ENCODE data around the gene CSNK2A2.

The CSNK2A2 gene

DNA sequence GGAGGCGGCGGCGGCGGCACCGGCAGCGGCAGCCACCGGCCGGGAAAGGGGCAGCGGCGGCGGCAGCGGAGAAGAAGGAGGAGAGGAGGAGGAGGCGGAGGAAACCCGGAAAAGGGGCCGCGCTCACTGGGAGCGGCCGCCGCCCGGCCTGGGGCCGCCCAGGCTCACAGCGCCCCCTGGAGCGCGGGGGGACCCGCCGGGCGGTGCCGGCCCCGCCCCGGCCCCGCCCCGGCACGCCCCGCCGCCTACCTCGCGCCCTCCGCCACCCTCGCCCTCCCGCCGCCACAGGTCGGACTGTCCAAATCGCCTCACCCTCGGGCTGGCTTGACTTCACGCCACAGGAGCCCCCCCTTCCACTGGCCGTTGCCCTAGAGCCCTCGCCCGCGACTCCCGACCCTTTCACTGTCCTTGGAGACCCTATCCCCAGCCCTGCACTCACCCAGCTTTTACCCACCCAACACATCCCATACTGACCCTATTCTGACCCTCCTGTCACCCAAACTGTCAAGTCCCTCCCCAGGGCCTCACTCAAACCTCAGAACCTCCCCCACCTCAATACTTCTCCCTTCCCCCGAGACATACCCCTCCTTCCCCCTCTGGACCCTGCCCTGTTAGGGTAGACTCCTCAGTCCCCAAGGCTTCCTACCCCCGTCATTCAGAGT lies at the start of gene CSNK2A2:
TSS of gene CSNK2A2 (minus strand) at position 85 of the 662 bp plus-strand sequence. CDS start 370 bp downstream, outside the sequence.
- DNase-seq (ENCODE audit: low spot score) = peak; percentile 99

DNA sequence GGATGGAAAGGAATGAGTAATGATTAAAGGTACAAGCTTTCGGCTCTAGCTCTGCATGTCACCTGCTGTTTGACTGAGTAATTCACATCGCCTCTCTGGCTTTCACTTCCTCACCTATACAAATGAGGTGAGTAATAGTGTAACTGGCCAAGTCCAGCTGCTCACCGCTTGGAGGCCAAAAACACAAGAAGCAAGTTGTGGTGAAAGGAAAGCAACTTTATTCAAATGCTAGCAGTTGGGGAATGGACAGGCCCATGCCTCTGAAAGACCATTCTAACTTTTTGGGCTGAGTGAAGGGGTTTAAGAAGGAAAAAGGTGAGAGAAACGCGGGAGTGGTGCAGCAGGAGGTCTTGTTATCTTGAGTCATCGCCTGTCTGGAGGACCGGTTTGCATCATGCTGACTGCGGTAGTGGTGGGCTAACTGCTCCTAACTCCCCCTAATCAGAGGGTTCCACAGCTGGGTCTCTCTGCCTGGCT lies 45.7 kb upstream of the CSNK2A2 start:
- no peak for DNase-seq (ENCODE audit: low spot score)

DNA sequence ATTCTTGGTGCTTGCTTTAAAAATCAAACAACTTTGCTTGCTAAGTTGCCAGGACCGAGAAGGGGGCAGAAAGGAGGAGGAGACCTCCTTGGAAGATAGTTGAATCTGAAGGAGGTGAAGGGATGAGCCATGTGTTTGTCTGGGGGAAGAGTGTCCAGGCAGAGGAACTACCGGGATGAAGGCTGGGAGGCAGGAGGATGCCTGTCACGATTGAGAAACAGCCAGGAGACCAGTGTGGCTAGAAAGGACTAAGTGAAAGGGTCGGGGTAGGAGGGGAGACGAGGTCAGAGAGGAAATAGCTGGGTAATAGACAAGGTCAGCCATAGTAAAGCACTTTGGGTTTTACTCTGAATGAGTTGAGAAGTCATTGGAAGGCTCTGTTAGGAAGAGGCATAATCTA lies 38.9 kb upstream of the CSNK2A2 start:
- DNase-seq (ENCODE audit: low spot score) = no peak

DNA sequence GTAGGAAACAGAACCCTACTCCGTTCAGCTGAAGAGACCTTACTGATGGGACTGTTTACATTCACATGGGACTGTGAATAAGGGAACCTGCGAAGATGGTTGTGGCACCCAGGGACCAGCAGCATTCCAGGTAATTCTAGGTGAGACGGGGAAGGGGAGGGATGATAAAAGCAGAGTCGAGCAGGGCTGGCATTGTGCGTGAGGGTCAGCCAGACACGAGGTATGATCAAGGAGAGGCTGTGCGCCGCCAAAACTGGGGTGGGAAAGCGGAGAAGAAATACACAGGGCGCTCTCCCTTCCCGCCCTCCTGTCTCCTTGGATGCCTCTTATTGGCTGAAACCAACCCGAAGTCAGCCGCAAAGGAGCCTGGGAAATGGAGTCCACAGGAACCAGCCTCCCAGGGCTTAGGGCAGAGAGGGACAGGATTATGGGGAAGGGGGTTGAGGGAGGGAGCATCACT lies 38.4 kb upstream of the CSNK2A2 start:
- DNase-seq (ENCODE audit: low spot score) = peak; percentile 82

DNA sequence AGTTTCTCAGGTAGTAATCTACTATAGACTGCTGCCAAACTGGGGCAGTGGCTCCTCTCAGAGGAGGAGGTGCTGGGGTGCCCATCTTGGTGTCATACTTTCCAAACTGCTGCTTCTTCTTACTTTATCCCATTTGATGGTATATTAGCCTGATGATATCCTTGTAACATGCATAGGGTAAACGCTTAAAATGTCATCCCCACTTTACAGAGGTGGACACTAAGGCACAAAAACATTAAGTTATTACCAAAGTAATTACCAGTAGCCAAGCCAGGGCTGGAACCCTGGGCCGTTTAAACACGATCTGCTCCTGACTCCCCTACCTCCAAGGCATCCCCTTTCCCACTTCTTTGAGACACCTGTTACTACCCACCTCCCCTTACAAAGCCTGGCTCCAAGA lies 37.8 kb upstream of the CSNK2A2 start:
- no peak for DNase-seq (ENCODE audit: low spot score)

DNA sequence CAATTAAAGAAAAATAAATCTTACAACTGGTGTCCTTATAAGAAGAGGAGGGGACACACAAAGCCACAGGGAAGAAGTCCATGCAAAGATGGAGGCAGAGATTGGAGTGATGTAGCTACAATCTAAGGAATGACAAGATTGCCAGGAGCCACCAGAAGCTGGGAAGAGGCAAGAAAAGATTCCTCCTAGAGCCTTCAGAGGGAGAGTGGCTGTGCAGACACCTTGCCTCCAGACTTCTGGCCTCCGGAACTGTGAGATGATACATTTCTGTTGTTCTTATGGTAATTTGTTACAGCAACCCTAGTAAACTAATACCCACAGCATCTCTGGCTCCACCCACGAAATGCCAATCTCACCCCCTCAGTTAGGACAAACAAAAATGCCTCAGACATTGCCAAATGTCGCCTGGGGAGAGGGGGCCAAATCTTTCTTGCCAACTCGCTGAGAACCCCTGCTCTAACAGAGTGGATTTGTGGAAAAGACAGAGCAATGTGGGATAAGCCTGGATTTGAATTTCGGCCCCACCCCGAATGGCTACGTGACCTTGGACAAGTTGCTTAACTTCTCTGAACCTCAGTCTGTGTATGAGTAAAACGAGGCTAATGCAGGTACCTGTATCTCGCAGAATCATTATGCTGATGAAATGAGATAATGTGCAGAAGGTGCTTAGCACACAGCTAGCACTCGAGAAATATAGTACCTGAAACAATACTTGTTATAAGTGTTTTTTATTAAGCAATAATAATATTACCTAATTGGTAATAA lies 37.1 kb upstream of the CSNK2A2 start:
- DNase-seq (ENCODE audit: low spot score) = no peak

DNA sequence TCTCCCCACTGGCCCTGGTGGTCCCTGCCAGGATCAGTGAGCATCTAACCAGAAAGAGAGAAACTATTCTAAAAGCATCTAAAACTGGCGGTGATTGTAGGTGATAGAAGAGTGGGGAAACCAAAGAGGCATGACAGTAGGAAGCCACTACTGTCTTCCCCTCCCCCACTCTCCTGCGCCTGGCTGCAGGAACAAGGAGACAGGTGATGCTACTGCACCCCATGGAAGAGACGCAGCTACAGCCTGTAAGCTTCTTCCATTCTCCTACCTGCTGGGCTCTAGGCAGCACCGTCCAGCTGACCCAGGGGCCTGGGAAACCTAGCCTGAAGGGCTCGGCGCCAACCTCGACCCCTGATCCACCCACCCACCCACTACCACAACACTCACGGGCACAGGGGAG lies 32.4 kb upstream of the CSNK2A2 start:
- no peak for DNase-seq (ENCODE audit: low spot score)

DNA sequence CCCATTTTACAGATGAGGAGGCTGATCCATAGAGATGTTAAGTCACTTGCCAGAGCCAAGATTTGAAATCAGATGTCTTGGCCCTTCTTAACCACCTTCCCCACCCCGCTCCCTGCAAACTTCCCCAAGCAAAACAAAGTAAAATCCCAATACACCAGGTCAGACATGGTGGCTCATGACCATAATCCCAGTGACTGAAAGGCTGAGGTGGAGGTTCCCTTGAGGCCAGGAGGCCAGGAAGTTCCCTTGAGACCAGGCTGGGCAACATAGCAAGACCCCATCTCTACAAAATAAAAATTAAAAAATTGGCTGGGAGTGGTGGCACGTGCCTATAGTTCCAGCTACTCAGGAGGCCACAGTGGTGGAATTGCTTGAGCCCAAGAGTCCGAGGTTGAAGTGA lies 28.9 kb upstream of the CSNK2A2 start:
- DNase-seq (ENCODE audit: low spot score) = no peak

DNA sequence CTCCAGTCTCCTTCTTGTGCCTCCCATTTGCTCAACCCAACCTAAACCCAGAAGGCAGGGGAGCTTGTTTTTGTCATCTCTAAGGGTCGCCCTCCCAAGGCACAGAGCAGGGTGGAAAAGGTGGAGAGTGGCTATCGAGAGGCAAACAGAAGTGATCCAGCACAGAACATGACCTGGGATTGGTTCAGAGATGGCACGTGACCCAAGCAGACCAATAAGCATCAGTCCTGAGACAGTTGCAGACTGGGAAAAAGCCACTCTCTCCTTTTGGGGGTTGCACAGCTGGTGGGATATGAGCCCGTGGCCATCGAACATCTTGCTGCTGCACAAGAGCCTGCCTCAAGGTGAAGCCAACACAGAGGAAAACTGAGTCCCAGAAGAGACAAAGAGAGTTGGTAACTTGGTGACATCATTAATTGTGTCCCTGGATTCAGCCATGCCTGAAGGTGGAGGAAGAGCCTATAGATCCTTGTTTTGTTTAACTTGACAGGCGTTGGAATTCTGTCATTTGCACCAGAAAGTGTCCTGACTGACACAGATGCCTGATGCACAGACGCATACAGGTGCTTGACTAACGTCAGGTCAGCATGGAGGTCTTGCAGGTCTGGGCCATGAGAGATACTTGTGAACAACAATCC lies 28.2 kb upstream of the CSNK2A2 start:
- DNase-seq (ENCODE audit: low spot score) = no peak

DNA sequence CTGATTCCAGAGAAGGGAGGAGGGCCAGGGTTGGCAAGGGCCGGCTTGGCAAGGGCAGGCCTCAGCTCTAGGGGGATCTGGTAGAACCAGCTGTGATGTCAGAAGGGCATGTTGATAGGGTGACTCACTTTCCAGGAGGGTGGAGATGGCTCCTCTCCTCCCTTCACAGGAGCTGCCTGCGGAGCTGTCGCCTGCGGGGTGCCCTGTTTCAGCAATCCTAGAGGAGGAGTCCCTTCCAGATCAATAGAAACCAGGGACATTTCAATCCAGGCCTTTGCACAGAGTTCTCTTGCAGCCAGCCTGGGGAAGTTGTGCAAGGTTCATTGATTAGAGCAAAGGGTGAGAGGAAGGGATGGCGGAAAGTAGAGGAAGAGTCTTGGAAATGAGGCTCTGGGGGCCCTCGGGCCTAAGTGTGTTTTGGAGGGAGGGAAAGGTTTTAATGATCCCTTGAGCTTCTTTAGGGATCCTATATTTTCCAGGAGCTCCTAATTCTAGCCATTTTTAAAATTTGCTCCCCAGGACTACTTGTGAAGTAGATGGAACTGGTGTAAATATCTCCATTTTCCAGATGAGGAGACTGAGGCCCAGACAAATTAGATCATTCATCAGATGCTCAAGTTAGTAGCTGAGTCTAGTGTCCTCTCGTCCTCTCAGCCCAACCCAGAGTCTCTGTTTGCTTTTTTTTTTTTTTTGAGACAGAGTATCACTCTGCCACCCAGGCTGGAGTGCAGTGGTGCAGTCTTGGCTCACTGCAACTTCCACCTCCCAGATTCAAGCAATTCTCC lies 24.8 kb upstream of the CSNK2A2 start:
- DNase-seq (ENCODE audit: low spot score) = peak; percentile 67

DNA sequence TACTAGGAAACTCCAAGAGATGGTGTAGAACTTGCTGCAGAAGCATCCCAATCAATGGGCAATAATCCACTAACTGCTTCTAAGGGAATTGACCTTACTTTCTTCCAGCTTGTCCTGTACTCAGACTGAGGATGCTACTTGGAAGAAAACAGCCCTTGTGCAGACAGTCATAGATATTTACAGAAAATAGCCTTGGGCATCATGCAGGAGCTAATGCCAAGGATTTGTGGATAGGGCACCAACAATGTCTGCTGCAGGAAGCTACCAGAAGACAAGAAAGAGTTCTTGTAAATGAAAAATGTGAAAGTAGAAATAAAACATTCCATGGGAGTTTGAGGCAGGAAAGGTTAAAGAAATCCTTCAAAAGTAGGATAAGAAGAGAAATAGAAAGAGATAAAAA lies 21.5 kb upstream of the CSNK2A2 start:
- no peak for DNase-seq (ENCODE audit: low spot score)

DNA sequence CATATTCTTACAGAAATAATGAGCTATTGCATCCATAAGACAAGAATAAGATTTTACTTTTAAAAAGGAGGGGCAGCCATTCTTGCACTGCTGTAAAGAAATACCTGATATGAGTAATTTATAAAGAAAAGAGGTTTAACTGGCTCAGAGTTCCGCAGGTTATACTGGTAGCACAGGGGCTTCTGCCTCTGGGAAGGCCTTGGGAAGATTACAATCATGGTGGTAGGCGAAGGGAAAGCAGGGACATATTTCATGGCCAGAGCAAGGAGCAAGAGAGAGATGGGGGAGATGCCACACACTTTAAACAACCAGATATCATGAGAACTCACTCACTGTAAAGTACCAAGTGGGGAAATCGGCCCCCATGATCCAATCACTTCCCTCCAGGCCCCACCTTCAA lies 20.9 kb upstream of the CSNK2A2 start:
- DNase-seq (ENCODE audit: low spot score) = no peak

DNA sequence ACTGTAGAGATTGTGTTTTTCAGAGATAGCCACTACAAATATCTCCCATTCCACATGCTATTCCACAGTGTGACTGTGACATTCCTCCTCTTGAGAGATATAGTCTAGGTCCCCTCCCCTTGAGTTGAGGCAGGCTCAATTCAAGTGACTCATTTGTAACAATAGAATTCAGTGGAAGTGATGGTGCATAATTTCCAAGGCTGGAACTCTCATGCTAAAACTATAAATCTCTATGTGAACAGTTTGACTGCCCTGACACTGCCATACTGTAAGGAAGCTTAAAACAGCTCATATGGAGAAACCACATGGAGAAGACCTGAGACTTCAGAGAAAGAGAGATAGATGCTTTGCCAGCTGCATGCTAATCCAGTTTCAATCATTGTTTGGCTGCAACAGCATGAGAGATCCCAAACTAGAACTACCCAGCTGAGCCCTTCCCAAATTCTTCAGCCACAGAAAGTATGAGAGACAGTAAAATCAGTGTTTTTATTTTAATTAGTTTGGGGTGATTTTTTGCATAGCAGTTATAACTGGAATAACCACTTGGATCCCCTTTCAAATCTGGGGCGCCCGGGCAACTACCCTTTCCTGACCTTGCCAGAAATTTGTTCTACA lies 19.5 kb upstream of the CSNK2A2 start:
- DNase-seq (ENCODE audit: low spot score) = no peak

DNA sequence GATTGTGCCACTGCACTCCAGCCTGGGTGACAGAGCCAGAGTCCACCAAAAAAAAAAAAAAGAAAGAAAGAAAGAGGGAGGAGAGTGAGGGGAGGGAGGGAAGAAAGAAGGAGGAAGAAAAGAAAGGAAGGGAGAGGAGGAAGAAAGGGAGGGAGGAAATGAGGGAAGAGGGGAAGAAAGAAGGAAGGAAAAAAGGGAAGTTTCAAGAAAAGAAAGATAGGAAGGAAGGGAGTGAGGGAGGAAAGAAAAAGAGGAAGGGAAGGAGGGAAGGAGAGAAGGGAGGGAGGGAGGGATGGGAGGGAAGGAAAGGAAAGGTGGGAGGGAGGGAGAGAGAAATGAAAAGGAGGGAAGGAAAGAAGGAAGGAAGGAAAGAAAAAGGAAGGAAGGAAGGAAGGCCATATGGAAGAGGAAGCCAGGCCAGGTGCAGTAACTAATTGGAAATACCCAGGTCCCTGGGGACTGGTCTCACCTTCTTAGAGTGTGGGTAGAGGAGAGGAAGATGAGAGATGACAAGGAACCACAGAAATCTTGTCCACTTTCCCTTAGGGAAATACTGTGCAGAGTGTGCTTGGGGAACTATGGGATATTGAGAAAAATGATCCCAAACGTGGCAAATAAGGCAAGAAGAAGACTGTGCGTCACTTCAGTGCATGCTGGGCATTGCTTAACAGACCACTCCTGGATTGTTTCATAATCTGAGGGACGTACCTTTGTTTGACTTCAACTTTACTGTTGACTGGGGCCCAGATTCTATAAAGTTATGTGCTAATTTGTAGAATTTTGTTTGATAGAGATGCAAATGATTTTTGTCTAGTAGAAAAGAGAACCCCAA lies 15.1 kb upstream of the CSNK2A2 start:
- no peak for DNase-seq (ENCODE audit: low spot score)

DNA sequence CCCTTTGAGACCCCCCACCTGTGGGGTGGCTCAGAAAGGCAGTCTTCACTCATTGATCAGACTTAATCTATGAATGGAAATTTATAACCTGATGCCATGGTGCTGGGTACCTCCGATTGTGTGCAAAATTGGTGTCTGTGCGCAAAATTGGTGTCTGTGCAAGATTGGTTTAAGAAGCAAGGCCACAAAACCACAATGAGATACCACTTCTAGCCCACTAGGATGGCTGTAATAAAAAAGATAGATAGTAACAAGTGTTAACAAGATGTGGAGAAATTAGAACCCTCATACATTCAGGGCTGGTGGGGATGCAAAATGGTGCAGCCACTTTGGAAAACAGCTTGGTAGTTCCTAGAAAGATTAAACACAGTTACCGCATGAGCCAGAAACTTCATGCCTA lies 13.9 kb upstream of the CSNK2A2 start:
- no peak for DNase-seq (ENCODE audit: low spot score)

DNA sequence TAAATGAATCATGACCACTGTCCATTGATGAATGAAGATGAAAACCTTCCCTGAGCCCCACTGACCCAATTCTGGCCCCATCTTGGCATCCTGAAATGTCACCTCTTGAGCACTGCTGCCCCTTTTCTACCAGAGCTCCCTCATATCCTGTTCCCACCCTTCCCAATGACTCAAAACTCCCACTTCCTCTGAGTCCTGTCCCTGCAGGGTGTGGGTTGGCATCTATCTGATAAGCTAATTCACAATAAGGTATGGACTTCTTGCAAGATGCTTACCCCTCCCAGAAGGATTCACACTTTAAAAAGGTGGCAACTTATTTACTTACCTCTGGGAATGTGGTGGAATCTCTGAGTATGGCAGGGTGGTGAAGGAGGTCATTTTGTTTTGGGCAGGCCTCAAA lies 13.3 kb upstream of the CSNK2A2 start:
- no peak for DNase-seq (ENCODE audit: low spot score)

DNA sequence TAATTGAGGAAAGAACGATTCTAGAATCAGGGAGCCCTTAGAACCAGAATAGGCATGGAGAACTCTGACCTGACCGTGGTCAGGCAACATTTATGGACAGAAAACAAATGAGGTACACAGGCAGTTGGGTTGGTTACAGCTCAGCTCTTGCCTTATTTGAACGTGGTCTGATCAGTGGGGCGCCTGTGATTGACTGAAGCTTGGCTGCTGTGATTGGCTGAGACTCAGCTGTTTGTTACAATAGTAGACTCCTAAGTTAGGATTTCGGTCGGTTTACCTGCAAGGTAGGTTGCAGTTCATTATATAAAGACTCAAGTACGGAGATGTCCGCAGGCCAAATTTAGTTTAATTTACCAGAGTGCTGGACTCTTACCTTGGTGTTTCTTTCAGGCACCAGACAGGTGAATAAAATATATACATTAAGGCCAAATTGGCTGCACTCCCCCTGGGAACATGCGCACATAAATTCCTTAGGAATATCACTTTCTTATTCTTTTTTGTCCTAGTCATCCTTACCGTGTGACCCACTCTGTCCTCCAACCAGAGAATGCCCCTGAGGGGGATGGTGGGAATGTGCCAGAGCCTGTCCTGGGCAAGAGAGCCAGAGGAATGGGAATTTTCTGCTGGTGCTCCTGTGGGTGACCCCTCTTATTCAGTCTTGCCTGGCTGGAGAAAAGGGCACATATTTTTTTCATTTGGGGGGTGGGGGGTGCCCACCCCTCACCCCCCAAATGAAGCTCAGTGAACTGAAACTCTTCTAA lies 7.5 kb upstream of the CSNK2A2 start:
- no peak for DNase-seq (ENCODE audit: low spot score)

DNA sequence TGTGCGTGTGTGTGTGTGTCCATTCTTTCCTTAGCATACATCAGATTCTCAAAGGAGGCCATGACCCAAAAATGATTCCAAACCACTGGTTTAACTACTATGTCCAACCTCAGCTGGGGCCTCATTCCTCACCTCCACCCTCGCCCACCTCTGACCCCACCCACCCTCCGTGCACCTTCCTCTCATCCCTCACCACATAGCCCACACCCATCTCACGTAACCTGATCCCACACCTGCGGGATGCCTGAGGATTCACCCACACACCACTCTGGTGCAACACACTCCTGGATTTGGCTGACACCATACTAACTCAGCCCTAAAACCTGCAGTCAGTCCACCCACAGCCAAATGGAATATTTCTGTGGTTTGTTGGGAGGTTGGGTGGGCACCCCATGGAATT lies 3.3 kb upstream of the CSNK2A2 start:
- no peak for DNase-seq (ENCODE audit: low spot score)

DNA sequence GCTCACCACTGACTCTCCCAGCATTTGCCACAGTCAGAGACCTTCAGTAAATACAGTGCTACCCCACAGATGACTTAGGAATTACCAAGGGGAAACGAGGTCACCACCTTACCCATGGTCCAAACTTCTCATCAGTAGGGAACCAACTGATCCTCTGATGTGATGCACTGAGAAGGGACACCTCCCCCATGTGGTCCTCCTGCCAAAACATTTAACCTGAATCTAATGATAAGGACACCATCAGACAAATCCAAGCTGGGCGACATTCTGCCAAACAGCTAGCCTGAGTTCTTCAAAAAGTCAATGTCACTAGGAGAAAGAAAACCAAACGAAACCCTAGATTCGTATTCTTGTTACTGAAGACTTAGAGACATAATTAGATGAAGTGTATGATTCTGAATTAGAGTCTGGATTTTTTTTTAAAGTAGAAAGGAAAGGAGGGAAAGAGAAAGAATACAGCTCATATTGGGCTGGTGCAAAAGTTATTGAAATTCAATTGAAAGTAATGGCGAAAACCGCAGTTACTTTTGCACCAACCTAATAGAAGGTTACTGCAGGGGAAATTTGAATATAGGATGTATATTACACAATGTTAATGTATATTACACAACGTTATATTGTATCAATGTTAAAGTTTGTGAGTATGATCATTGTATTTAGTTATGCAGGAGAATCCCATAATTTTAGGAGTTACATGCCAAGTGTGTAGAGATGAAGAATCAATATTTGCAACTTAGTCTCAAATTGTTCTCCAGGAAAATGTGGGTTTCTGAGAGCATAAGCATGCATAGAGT lies 2.3 kb upstream of the CSNK2A2 start:
- no peak for DNase-seq (ENCODE audit: low spot score)
